Activated T-helper 9 cell treated with anti-CD3 and anti-CD28 coated beads, Interleukin-2, amount 50 U/mL, for 16 hours (primary cell): Measurements from ENCODE around the gene CDK4.

Experiments
- DNase-seq: peaks from one replicate; pipeline ENCODE4 v3.0.0-alpha.2; 2020; ENCODE audit warnings: low read depth

CDK4 gene

DNA sequence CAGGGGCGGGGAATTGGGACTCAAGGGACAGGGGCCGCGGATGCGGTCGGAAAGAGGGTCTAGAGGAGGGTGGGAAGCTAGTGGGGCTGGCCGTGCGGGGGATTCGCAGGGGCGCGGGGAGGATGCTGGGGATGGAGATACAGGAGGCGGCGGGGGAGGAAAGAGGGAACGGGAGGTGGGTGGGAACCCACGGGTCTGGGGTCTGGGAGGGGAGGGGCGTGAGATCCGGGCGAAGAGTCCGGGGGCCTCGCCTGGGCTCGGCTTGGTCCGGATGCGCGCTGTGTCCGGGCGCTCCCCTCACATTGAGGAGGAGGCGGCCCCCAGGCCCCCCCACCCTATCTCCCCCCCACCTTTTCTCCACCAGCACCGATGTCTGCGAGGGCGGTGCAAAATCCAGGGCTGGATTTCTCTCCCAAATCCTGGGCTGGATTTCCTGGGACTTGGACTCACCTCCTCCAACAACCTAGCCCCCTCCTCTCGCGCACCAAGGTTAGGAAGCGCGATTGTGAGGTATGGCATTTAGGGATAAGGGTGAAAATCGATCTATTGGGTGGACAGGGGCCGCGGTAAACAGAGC is 13.4 kb downstream of the CDK4 start, which contains the start of gene AGAP2:
Gene AGAP2 (minus strand): TSS at position 82 of the 577 bp plus-strand sequence. CDS start 496 bp downstream, outside the sequence.
- no peak for DNase-seq

DNA sequence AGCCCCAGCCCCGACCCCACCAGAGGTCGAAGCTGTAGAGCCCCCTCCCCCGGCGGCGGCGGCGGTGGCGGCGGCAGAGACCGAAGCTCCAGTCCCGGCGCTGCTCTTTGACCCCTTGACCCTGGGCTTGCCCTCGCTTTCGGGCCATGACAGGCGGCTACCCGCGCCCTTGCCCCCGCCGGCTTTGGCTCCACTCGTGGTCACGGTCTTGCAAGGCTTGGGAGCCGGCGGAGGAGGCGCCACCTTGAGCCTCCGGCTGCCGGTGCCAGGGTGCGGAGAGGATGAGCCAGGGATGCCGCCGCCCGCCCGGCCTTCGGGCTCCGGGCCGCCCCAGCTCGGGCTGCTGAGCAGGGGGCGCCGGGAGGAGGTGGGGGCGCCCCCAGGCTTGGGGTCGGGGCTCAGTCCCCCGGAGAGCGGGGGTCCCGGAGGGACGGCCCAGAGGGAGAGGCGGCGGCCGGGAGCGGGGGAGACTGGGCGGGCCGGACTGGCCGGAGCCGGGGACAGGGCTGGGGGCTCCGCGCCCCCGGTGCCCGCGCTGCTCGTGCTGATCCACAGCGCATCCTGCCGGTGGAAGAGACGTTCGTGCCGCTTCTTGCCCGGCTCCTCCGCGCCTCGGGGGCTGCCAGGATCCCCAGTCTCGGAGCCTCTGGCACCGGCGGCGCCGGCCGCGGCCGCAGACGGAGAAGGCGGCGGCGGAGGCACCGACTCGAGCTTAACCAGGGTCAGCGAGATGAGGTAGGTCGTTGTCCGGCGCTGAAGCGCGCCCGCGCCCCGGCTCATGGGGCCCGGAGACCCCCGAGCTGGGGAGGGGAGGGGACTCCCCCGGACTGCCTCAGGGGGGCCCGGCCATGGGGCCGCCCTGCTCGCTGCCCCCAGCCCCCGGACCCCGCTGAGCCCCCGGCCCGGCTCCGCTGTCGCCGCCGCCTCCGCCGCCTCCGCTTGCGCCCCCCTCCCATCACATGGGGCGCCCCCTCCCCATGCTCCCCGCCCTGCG is 14.3 kb downstream of the CDK4 start:
- DNase-seq: no peak

DNA sequence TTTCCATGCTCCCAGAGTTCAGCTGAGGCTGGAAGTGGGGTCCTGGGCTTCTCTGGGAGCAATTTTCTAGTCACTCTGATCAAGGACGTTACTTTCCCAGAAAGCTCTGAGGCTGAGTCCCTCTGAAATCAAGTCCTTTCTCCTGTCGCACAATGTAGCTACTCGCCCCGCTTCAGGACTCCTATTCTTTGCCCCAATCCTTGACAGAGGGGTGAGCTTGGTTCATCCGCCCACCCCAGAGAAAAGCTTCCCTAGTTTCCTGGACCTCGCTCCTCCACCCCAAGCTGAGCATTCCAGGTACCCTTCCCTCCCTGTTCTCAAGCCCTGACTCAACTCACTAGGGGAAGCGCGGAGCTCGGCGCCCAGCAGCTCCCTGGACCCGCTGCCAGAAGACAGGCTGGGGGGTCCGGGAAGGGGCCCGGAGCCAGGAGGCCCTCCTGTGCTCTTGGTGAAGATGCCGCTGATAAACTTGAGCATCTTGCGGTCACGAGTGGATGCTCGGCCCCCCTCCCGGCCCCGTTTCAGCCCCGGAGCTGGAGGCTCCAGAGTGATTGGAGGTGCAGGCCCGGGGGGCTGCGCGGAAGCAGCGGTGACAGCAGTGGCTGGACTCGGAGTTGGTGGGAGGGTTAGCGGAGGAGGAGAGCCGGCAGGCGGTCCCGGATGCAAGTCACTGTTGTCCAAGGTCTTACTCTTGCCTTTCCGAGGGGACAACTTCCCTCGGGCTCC is 15.2 kb downstream of the CDK4 start:
- no peak for DNase-seq

DNA sequence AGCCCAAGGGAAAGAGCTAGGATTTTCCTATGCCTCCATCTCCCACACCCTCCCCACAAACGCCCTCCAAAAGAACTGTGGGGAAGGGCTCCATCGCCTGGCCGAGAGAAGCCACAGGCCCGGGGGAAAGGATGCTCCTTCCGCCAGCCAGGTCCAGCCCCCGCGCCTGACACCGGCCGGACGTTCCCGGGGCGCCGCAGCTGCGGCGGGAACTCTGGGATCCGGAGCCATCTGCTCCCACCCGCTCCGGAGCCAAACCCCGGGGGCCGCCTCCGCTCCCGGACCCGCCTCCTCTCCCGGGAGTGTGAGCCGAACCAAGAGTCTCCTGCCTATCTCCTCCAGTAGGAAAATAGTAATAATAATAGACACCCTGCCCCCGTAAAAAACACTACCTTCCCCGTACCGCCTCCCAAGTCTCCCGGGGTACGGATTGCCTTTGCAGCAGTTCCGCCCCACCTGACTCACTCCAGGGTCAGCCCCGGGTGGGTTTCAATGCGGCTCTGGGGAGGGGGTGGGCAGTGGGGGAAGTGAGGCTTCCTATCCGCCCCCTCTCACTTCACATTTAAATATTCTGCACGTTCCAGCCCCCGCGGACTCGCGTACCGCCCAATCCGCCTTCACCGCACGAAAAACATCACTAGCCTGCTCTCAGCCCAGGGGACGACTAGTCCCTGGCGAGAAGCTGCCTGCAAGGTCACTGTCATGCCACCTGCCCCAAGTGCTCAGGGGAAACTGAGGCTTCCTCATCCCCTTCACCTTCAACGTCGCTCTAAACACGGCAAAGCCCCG is 16.0 kb downstream of the CDK4 start:
- no peak for DNase-seq

DNA sequence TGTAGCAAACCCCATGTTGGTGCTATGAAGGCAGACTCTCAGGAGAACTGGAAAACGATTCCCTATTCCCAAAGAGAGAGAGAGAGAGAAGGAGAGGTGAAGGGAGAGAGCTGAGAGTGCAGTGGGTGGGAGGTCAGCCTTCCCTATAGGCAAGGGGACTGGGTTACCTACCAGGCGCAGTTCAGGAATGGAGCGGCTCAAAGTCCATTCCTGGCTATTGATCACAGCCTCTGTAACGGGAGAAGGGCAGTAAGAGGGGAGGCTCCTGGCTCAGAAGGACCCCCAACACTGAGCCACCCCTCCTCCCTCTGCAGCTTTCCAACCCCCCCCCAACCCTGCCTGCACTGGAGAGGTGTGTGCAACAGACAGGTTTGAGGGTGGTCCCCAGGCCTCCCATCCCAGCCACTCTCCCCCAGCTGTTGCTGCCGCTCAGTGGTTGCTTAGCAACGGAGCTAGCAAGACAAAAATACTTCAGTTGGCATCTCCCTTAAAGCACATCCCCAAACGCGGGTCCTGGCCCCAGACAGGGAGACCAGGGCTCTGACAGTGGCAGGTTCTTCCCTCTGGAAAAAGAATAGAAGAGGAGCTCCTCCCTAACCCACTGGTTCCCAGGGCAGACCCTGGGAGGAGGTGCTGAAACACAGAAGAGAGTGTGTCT is 16.8 kb downstream of the CDK4 start:
- DNase-seq: no peak

DNA sequence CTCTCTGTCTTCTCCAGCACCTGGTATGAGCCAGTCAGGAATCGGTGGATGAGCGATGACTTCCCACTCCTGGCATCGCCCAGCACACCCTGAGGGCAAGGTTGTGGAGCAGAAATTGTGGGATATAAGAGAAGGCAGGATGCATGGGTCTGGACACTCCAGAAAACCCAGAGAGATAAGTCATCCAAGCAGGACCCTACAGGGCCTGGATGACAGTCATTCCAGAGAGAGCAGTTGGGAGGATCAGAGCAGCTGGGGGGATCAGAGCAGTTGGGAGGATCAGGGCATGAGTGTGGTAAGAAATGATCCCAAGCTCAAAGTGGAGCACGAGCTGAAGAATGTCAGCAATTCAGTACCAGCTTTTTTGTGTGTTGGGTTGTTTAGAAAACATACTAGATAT is 17.5 kb downstream of the CDK4 start:
- no peak for DNase-seq

DNA sequence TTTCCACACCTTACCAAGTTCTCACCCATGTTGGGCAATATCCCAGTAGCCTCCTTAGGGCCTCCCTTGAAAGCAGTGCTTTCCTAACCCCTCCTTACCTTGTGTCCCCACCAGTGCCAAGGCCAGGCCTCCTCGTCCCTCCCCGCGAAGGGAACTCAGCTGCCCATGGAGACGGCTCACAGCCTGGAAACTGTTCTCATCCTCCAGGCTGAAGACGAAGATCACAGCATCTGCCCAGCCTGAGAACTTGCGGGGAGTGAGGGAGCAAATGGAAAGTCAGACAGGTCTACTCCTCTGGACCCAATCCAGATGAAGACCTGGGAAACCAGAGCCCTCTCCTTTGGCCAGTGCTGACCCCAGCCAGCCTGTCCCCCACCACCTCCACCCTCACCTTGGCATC is 18.2 kb downstream of the CDK4 start:
- DNase-seq: no peak

DNA sequence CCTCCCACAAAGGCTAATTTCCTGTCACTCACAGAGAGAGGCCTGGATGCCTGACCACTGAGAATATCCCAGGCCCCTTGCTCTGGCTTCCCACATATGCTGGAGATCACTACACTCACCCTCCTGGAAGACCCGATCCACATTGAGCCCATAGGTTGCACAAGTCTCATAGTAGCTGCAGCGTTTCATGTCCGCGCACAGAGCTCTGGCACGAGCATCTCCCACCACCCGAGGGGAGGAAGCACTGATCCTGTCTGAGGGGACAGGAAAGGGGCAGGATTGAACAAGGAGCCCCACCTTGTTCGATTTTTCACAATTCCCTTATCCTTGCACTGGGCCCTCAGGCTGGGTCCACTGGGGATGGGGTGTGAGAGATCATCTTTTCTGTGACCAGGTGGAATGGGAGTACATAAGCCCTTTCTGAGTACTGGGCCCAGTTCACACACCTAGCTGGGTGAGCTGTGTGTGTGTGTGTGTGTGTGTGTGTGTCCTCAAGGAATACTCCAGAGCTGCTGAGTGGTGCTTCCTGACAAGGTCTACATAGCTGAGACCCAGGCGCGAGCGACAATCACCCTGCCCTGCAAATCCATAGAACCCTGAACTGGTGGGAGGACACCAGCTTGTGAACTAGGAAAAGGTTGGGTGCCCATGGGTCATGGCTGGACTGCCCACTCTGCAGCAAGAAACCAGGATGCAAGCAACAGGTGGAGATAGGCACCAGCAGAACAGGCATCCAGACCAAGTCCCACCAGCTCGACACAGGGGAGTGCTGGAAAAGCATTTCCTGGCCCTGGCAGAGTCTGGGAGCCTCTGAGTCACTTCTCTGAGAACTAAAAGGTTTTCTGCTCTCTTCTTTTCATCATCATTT is 19.1 kb downstream of the CDK4 start:
- DNase-seq: no peak

DNA sequence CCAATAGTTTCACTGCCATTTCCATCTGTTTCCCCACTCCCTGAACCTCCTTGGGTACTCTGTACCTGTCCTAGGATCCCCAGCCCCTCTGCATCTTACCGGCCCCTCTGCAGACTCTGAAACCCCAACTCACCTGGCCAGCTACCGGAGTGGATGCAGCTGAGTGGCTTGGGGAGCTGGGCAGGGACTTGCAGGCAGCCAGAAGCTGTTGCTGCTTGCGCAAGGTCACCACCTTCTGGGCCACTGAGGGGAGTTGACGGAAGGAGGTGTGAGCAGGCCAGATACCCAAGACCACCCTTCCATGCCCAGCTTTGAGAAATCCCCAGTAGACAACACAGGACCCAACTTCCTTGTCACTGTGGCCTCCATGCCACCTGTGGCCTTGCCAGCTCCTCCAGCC is 19.8 kb downstream of the CDK4 start:
- no peak for DNase-seq

DNA sequence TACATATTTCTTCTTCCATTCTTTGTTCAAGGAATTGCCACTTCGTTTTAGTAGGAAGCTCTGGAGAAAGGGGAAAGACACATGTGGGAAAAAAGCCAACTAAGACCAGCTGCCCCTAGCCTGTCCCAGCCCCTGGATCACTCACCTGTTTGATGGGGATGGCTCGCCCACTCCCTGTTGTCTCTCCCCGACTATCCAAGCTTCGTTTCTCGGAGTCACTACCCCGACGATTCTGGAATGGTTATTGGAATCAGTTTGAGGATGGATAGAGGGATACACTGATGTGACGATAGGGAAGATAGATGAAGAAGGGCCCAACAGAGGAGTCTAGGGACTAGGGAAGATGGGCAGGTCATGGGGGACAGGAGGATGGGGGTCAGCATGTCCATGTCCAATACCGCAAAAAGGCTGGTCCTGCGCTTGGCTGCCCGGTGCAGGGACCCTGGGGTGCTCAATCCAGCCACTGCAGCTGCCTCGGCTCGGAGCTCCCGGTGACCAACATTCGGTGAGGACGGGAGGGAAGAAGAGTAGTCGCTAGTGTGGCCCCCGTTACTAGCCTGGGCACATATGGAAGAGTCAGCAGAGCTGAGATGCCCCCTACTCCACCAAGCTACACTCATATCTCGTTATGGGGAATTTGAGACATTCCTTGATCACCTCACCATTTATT is 20.6 kb downstream of the CDK4 start:
- DNase-seq: no peak

DNA sequence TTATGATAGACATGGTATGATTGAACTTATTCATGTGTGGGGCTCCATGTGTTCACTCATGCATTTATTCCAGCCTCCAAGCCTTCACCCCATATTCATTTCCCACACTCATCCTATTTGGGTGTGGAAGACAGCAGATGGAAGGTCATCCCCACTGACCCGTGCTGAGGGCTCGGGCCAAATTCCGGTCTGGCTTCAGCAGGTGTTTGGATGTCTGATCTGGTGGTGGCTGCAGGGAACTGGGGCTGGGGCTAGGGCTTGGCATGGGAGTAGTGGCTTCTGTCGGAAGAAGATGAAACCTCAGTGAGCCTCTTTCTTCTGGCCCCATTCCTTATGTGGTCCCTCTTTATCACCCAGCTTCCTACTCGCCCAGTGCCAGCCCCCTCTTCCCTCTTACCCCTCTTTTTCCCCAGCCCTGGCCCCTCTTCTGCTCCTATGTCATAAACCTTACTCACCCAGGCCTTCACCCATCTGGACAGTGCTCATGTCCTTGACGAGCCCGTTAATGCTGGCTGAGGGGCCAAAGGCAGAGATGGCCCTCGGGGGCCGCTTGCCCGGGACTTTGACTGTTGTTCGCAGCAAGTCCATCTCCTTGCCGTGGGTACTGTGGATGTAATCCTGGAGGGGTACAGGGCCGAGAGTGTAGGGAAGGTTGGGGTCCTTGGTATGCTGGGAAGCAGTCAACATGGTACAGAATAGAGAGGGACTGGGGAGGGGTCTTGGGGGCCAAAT is 21.6 kb downstream of the CDK4 start:
- no peak for DNase-seq

DNA sequence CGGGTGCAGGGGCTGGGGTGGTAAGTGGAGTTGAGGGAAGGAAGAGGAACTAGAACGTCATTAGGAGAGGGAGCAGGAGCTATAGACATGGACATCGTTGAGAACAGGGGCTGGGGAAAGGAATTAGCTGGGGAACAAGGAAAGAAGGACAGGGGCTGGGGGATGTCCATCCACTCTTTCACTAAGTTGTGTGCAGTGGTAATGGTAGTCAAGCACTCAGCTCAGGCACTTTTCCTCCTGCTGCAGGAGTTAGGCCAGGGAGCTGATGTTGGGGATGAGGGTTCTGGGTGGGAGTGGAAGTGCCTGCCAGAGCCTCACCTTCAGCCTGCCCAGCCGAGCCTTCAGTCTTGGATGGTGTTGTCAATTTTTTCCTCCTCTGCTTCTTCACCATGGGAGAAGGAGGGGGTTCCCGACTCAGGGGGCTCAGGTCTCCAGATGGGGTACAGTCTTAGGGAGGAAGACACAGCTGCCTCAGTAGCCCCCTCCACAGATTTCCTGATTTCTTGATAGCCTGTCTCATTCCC is 22.7 kb downstream of the CDK4 start:
- no peak for DNase-seq

DNA sequence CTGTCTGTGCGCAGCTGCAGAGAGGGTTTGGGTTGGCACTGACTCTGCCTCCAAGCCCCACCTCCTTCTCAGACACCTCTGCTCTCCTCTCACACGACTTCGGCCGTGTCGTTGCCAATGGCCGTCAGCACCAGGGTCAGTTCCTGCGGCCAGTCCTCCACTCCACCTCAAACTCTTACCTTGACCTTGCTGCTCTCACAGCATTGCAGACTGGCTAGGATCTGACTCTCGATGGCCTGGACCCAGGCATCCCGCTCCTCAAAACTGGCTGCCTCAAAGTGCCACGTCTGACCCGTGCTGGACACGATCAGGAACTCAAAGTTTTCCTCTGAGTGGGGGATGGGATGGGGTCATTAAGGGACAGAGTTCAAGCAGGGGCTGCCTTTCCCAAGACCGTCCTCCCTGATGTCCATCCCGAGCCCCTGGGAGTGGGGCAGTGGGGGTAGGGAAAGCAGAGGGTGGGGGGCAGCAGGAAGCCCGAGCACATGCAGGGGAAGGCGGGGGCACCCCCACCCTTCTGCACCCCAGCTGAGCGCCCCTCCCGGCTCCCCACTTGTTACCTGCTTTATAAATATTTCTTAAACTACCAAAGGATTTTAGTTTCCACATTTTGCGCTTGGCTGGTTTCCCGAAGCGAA is 24.2 kb downstream of the CDK4 start:
- DNase-seq: no peak

DNA sequence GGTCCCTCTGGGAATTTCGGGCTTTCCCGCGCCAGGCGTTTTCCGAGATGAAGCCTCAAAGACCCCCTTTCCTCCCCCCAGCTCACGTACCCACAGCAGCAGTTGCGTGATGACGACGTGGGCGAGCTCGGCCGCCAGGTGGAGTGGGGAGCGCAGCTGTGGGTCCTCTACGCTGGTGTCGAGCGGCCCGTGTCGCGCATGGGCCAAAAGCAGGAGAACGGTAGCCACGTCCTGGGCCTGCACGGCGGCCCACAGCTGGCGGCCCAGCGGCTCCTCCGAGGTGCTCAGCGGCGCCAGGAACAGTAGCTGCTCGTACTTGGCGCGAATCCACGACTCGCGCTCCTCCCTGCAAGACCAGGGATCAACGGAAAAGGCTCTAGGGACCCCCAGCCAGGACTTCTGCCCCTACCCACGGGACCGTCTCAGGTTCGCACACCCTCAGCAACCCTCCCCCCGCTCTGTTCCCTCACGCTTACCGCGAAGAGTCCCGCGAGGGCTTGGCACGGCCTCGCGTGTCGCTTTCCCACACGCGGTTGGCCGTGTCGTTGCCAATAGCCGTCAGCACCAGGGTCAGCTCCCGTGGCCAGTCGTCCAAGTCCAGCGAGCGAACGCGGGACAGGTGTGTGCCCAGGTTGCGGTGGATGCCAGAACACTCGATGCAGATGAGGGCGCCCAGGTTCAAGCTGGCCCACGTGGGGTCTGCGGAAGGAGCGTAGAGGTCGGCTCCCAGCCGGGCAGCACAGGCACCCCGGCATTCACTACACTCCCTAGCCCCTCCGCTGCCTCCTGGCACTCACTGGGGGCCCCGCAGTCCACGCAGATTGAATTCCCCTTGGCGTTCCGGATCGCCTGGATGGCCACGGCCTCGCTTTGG is 25.0 kb downstream of the CDK4 start:
- no peak for DNase-seq

DNA sequence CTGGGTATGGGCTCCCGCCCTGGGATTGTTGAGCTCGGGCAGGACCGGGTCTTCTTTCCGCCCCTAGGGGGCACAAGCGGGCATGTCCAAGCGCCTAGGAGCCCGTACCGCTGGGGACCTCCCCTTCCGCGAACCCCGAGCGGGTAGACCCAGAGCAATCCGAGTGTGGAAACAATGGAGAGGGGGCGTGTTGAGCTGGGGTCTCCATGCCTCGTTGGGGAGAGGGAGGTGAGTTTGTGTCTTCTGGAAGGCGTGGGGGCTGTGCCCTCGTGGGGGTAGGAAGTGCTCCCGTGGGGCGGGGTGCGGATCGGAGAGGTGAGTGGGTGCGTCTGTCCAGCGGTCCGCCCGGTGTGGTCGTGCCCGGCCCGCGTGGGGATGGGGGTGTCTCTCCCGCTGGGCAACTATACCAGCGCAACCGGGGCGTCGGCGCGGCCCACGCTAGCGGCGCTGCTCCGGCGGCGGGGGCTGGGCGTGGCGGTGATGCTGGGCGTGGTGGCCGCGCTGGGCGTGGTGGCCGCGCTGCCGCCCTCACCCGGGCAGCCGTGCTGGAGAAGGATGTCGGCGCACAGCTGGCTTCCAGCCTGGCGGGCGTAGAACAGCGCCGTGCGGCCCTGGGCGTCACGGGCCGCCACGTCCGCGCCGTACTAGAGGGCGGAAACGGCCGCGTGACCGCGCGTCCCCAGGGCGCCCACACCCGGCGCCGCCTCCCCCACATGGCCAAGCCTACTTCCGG is 25.8 kb downstream of the CDK4 start:
- DNase-seq: no peak

DNA sequence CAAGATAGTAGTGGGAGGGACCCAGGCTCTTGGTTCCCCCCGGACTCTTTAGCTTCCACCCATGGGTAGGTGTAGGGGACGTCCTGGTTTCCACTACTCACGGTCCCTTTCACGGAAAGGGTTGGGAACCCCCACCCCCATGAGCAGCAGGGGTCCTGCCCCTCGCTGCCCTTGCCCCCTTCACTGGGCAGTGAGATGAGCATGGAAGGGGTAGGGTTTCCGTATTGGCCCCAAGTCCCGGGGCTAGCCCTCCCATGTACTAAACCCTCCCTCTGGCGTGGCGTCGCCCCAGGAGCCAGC is 26.3 kb downstream of the CDK4 start:
- no peak for DNase-seq
